Osteocyte (in vitro differentiated cells): ENCODE results near the gene COL4A4. TPM values are rescaled to one million over a fixed set of nuclear protein-coding genes. Genes with fewer than 3 reads are reported as not detected.
A peak's percentile ranks its signal among the peaks of the same experiment; 100 is the strongest.

Source experiments
- DNase-seq: peaks from one replicate; pipeline ENCODE4 v3.0.0; 2021; ENCODE audit warnings: mixed read lengths; ENCODE audit not compliant: unreplicated experiment; ENCODE audit errors: extremely low spot score
- H3K27ac Mint-ChIP-seq: one replicate; pipeline ENCODE4 v1.8.0; 2021; ENCODE audit warnings: mild to moderate bottlenecking, mixed read lengths; ENCODE audit not compliant: unreplicated experiment
- H3K27me3 Mint-ChIP-seq: one replicate; pipeline ENCODE4 v1.8.0; 2021; ENCODE audit warnings: mixed read lengths; ENCODE audit not compliant: unreplicated experiment
- H3K36me3 Mint-ChIP-seq: one replicate; pipeline ENCODE4 v1.8.0; 2021; ENCODE audit warnings: mixed read lengths; ENCODE audit not compliant: unreplicated experiment
- H3K4me1 Mint-ChIP-seq: one replicate; pipeline ENCODE4 v1.8.0; 2021; ENCODE audit warnings: mixed read lengths; ENCODE audit not compliant: unreplicated experiment
- H3K4me3 Mint-ChIP-seq: one replicate; pipeline ENCODE4 v1.8.0; 2021; ENCODE audit warnings: mild to moderate bottlenecking, moderate library complexity, mixed read lengths; ENCODE audit not compliant: unreplicated experiment
- H3K9me3 Mint-ChIP-seq: one replicate; pipeline ENCODE4 v1.8.0; 2021; ENCODE audit warnings: mixed read lengths; ENCODE audit not compliant: unreplicated experiment
- CTCF ChIP-seq: fragments of 200-600 bp; sonication (generic); IDR thresholded peaks from 2 replicates; pipeline ENCODE4 v1.5.0; 2021; ENCODE audit warnings: antibody characterized with exemption, mild to moderate bottlenecking, moderate library complexity
- total RNA-seq: library from RNA; stranded (reverse); gene quantifications from 2 replicates; pipeline ENCODE4 v1.2.1, GENCODE V29; 2021

Gene COL4A4
- total RNA-seq, 1 donor from 2014 or later, result 2.0 TPM

DNA sequence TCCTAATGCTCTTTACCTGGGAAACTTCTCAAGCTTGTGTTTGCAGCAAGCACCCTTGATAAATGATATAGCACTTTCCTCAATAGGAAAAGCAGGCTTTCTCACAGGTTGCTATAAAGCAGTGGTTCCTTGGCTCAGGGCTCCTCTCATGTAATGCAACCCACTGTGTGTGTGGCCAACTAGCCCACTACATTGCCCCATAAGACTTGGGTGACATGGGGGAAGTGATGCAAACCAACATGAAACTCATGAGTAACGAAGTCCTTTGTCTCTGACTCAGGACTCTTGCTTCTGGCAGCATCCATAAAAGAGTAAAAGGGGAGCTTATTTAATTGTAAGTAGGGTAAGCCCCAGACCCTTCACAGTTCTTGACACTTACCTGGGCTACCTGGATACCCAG, 106.9 kb downstream of the COL4A4 start:
- Mint-ChIP-seq H3K4me1 (no peaks in the 10 kb centered on the region), H3K27ac (no peak overlapping the region), H3K27me3 (no peaks in the 10 kb centered on the region), H3K36me3 (no peaks in the 10 kb centered on the region), H3K4me3 (no peak overlapping the region), H3K9me3 (no peaks in the 10 kb centered on the region)
- DNase-seq, result no peak
- TF ChIP-seq CTCF, result no peak

GRCh38 chr2:227054006-227054405, 110.0 kb downstream of the COL4A4 start:
- no peak overlapping the region for H3K27ac Mint-ChIP-seq
- no peaks in the 10 kb centered on the region for H3K9me3 Mint-ChIP-seq
- no peaks in the 10 kb centered on the region for H3K4me1 Mint-ChIP-seq
- H3K4me3 Mint-ChIP-seq, result no peak overlapping the region
- H3K27me3 Mint-ChIP-seq, result no peaks in the 10 kb centered on the region
- no peak for DNase-seq
- no peak for TF ChIP-seq CTCF
- H3K36me3 Mint-ChIP-seq, result no peaks in the 10 kb centered on the region

GRCh38 chr2:227052879-227053278, 111.1 kb downstream of the COL4A4 start:
- H3K27ac Mint-ChIP-seq, result peak overlapping the region; percentile 34
- DNase-seq, result no peak
- TF ChIP-seq CTCF, result no peak
- H3K4me1 Mint-ChIP-seq, result no peaks in the 10 kb centered on the region
- H3K36me3 Mint-ChIP-seq, result no peaks in the 10 kb centered on the region
- no peaks in the 10 kb centered on the region for H3K27me3 Mint-ChIP-seq
- H3K4me3 Mint-ChIP-seq, result no peak overlapping the region
- no peaks in the 10 kb centered on the region for H3K9me3 Mint-ChIP-seq

GRCh38 chr2:227043981-227044380, 120.0 kb downstream of the COL4A4 start:
- Mint-ChIP-seq H3K36me3 (no peaks in the 10 kb centered on the region), H3K4me3 (no peak overlapping the region), H3K4me1 (no peaks in the 10 kb centered on the region), H3K27ac (no peak overlapping the region), H3K9me3 (no peaks in the 10 kb centered on the region), H3K27me3 (no peaks in the 10 kb centered on the region)
- DNase-seq, result no peak
- TF ChIP-seq CTCF, result no peak

- H3K9me3 Mint-ChIP-seq, result no peaks in the 10 kb centered on the region
Observed at GRCh38 chr2:227038550-227039189, 125.3 kb downstream of the COL4A4 start.

More at GRCh38 chr2:227038550-227039189, 125.3 kb downstream of the COL4A4 start:
- Mint-ChIP-seq H3K4me1 (no peaks in the 10 kb centered on the region), H3K36me3 (no peaks in the 10 kb centered on the region), H3K27me3 (no peaks in the 10 kb centered on the region), H3K4me3 (no peak overlapping the region), H3K27ac (no peak overlapping the region)
- no peak for DNase-seq
- TF ChIP-seq CTCF, result no peak
